ENCODE results near the gene RPS28.

The RPS28 gene

DNA sequence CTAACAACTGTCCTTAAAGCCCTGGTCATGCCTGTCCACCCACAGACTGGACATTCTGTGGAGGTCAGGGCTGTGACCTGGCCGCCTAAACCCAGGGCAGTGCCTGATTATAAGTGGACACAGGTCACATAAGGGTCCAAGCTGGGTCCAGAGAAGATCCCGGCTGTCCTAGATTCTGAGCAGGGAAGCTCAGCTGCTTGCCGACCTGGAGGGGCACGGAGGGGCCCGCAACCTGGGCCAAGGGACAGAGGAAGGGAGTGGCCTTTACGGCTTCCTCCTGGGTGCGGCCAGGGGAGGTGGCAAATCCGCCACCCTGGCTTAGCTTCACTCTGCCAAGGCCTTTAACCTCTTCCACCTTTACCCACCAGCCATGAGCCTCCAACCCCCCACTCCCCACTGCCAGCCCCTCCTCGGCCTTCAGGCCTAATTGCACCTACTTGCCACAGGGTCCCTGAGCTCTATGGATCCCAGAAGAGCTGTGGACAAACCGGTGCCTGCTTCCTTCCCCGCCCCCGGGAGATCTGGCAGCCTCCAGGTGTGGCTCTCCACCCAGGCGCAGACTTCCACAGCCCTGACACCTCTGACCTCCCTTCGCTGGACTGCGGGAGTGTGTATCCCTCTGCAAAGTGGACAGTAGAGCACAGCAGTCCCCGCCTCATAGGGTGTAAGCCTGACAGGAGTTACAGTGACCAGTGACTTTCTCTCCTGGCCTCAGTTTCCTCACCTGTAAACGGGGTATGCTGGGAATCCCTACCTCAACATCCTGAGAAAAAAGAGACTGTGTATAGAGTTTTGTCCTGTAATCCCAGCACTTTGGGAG, 14.9 kb upstream of the RPS28 start:
- DNase-seq (ENCODE audit: low read depth): no peak
- TF ChIP-seq, protein P1, sequence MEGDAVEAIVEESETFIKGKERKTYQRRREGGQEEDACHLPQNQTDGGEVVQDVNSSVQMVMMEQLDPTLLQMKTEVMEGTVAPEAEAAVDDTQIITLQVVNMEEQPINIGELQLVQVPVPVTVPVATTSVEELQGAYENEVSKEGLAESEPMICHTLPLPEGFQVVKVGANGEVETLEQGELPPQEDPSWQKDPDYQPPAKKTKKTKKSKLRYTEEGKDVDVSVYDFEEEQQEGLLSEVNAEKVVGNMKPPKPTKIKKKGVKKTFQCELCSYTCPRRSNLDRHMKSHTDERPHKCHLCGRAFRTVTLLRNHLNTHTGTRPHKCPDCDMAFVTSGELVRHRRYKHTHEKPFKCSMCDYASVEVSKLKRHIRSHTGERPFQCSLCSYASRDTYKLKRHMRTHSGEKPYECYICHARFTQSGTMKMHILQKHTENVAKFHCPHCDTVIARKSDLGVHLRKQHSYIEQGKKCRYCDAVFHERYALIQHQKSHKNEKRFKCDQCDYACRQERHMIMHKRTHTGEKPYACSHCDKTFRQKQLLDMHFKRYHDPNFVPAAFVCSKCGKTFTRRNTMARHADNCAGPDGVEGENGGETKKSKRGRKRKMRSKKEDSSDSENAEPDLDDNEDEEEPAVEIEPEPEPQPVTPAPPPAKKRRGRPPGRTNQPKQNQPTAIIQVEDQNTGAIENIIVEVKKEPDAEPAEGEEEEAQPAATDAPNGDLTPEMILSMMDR (IDR thresholded peaks at IDR 0.05; ENCODE audit: control insufficient read depth, insufficient read depth, low read depth, low read length, missing control alignments): no peak
- H3K4me3 ChIP-seq (ENCODE audit: control insufficient read depth, low read depth, low read length): no peak overlapping the region

DNA sequence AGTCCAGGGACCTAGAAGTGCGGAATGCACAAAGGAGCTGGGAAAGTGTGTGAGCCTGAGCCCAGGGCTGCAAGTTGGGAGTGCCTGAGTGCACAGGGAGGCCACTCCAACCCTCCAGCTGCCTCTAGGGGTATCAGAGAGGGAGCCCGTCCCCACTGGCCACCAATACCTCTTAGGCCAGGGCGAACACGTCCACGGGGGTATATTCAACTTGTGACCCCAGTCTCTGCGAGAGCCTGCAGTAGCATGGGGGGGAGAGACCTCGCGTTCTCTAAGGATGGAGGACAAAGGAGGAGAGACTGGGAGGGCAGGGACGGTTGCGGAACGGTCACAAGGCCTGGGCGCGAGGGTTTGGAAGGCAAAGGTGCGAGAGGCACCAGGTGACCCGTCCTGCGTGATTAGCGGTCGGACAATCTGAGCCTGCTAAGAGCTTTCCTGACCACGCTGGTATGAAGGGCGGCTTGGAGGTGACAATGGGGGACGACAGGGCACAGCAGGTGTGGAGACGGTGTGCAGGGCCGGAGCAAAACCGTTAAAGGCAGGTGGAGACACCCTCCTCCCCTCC, 13.8 kb upstream of the RPS28 start:
- no peak for DNase-seq (ENCODE audit: low read depth)
- TF ChIP-seq, protein P1 (IDR thresholded peaks at IDR 0.05; ENCODE audit: control insufficient read depth, insufficient read depth, low read depth, low read length, missing control alignments): no peak
- H3K4me3 ChIP-seq (ENCODE audit: control insufficient read depth, low read depth, low read length): peak overlapping the region; percentile 47

DNA sequence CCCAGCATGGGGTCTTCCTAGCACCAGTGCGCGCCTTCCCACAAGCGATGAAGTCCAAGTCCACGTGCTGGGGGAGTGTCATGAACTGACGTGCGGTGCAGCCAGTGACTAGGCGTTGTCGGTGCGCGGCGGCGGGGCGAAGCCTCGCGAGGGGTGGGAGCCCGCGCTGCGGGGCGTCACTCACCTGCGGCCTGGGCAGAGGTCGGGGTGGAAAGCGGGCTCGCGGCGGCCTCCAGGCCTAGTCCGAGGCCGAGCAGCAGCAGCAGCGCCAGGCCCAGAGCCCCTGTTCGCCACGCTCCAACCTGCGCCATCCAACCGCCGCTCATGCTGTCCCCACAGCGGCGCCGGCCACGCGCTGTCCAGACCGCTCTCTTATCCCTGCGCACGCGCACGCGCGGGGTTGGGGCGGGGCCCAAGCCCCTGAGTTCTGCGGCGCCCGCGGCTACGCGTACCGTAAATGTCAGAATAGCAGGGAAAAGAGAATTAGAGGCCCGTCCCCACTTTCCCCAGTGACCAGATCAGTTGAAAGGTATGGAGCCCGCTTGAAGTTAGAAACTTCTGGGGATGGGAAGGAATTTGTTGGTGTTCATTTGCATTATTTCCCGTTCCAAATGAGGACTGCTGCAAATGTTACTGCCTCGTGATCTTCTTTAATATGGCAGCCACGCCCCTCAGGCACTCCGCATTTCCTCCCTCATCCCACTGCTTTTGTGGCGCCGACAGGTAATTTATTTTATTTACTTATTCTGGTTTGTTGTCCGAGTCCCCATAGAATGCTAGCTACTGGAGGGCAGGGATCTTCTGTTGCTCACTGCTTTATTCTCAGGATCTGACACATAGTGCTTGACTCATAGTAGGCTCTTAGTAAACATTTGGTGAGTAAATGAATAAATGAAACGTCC, 13.1 kb upstream of the RPS28 start, which contains the start of gene CD320:
Gene CD320, minus strand, starts transcription at position 394 of the 902 bp plus-strand sequence. Its CDS starts 68 bp downstream, at position 326.
- TF ChIP-seq, protein P1 (IDR thresholded peaks at IDR 0.05; ENCODE audit: control insufficient read depth, insufficient read depth, low read depth, low read length, missing control alignments): no peak
- H3K4me3 ChIP-seq (ENCODE audit: control insufficient read depth, low read depth, low read length): peak within 1 kb of the TSS; percentile 47
- DNase-seq (ENCODE audit: low read depth): peak; percentile 40

DNA sequence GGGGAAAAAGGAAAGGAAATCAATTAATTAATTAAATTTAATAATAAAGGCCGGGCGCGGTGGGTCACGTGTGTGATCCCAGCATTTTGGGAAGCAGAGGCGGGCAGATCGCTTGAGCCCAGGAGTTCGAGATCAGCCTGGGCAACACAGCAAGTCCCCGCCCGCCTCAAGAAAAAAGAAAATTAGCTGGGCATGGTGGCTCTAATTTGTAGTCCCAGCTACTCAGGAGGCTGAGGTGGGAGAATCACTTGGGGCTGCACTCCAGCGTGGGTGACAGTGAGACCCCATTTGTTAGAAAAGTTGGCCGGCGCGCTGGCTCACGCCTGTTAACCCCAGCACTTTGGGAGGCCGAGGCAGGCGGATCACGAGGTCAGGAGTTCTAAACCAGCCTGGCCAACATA, 12.4 kb upstream of the RPS28 start:
- no peak overlapping the region for H3K4me3 ChIP-seq (ENCODE audit: control insufficient read depth, low read depth, low read length)
- TF ChIP-seq, protein P1 (IDR thresholded peaks at IDR 0.05; ENCODE audit: control insufficient read depth, insufficient read depth, low read depth, low read length, missing control alignments): no peak
- DNase-seq (ENCODE audit: low read depth): no peak

DNA sequence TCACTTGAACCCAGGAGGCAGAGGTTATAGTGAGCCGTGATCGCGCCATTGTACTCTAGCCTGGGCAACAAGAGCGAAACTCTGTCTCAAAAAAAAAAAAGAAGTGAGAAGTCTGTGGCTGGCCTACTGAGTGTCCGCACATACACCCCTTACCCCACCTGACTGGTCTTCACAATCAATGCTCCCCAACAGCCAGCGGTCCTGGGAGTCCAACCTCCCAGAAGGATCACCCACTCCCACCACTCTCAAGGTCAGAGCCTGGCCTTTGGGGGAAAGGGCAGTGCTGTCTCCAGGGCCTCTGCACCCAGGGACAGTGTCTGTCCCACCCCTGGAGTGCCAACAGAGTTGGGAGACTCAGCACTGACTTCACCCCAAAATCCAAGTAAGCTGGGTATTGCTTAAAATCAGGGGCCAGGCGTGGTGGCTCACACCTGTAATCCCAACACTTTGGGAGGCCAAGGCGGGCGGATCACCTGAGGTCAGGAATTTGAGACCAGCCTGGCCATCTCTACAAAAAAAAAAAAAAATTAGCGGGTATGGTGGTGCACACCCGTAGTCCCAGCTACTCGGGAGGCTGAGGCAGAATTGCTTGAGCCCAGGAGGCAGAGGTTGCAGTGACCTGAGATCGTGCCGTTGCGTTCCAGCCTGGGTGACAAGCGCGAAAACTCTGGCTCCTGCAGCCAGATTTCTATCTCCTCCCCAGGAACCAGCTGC, 10.8 kb upstream of the RPS28 start:
- TF ChIP-seq, protein P1 (IDR thresholded peaks at IDR 0.05; ENCODE audit: control insufficient read depth, insufficient read depth, low read depth, low read length, missing control alignments): no peak
- H3K4me3 ChIP-seq (ENCODE audit: control insufficient read depth, low read depth, low read length): no peak overlapping the region
- DNase-seq (ENCODE audit: low read depth): no peak

Measured in AG09309 (cell line).